Fibroblast of skin of left biceps (primary cell): ENCODE data around the gene ZNF74.
A peak's percentile ranks its signal among the peaks of the same experiment; 100 is the strongest.
"Not testable (repeated sequence)": the region's sequence is repeated elsewhere in the genome, so short reads cannot be mapped to it uniquely, and the experiment has no call there.

Experiments
- DNase-seq, 2 experiments: peaks; one replicate each; pipeline ENCODE4 v3.0.0-alpha.2; 2013; ENCODE audit warnings: low read depth in 2 of 2

ZNF74 gene

GRCh38 chr22:20400606-20401375 is 6.8 kb downstream of the ZNF74 start:
- DNase-seq: no peak

GRCh38 chr22:20401376-20402014 is 7.5 kb downstream of the ZNF74 start:
- no peak for DNase-seq

DNA sequence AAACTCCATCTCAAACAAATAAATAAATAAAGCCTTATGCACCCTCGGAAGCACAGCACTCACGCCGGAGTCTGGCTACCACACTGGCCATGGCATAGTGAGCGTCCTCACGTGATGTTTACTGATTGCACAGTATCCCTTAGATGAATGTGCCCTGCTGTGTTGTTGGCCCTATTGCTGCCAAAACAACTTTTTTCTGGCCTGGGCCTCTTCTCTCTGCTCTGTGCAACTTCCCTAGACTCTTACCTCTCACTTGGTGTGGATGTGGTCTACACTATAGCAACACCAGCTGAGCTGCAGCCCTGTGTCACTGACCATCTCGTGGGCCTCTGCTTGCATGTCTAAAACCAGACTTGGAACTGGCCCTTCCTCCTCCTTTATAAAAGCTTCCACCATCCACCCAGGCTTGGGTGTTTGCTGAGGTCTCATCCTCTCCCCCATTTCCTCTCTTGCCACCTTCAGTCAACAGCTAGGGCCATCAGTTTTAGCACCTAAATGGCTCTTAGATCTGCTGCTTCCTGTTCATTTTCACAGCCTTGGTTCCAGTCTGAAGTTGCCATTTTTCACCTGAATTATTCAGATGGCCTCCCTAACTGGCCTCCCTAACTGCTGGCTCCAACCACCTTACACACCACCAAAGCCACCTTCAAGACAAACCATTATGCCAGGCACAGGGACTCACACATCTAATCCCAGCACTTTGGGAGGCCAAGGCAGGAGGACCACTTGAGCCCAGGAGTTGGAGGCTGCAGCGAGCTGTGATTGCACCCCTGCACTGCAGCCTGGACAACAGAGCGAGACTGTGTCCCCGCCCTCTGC is 9.2 kb downstream of the ZNF74 start:
- no peak for DNase-seq

- no peak for DNase-seq
Measured at GRCh38 chr22:20403779-20404140, 9.8 kb downstream of the ZNF74 start.

- no peak for DNase-seq
Measured at GRCh38 chr22:20404881-20405280, 10.9 kb downstream of the ZNF74 start.

DNA sequence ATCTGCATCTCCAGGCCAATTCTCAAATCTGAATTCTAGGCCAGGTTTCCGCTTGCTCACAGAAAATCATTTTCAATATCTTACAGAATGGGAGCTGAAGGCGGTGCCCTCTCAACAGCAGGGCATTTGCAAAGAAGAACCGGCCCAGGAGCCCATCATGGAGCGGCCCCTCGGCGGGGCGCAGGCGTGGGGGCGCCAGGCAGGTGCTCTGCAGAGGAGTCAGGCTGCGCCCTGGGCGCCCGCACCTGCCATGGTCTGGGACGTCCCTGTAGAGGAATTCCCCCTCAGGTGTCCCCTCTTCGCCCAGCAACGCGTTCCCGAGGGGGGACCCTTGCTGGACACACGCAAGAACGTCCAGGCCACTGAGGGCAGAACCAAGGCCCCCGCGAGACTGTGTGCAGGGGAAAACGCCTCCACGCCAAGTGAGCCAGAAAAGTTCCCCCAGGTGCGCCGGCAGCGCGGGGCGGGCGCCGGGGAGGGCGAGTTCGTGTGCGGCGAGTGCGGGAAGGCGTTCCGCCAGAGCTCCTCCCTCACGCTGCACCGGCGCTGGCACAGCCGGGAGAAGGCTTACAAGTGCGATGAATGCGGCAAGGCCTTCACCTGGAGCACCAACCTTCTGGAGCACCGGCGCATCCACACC is 11.5 kb downstream of the ZNF74 start:
- DNase-seq: no peak

DNA sequence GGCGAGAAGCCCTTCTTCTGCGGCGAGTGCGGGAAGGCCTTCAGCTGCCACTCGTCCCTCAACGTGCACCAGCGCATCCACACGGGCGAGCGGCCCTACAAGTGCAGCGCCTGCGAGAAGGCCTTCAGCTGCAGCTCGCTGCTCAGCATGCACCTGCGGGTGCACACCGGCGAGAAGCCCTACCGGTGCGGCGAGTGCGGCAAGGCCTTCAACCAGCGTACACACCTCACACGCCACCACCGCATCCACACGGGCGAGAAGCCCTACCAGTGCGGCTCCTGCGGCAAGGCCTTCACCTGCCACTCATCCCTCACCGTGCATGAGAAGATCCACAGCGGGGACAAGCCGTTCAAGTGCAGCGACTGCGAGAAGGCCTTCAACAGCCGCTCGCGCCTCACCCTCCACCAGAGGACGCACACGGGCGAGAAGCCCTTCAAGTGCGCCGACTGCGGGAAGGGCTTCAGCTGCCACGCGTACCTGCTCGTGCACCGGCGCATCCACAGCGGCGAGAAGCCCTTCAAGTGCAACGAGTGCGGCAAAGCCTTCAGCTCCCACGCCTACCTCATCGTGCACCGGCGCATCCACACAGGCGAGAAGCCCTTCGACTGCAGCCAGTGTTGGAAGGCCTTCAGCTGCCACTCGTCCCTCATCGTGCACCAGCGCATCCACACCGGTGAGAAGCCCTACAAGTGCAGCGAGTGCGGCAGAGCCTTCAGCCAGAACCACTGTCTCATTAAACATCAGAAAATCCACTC is 12.2 kb downstream of the ZNF74 start:
- DNase-seq: no peak

DNA sequence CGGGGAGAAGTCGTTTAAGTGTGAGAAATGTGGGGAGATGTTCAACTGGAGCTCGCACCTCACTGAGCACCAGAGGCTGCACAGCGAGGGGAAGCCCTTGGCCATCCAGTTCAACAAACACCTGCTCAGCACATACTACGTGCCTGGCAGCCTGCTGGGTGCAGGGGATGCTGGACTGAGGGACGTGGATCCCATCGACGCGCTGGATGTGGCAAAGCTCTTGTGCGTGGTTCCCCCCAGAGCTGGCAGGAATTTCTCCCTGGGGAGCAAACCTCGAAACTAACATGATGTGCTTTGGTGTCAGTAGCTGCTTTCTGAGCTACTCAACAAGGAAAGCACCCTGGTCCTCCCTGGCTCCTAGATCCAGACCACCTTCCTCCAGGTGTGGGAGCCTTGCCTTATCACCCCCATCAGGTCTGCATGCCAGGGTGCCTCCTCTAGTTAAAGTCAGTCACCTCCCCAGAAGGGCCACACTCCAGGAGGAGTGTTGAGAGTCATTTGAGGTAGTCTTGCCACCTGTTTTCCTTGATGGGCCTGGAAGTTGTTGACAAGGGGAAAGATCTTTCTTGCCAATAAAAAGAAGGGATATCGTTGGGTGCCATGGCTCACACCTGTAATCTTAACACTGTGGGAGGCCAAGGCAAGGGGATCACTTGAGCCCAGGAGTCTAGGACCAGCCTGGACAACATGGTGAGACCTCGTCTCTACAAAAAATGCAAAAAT is 12.9 kb downstream of the ZNF74 start:
- no peak for DNase-seq

DNA sequence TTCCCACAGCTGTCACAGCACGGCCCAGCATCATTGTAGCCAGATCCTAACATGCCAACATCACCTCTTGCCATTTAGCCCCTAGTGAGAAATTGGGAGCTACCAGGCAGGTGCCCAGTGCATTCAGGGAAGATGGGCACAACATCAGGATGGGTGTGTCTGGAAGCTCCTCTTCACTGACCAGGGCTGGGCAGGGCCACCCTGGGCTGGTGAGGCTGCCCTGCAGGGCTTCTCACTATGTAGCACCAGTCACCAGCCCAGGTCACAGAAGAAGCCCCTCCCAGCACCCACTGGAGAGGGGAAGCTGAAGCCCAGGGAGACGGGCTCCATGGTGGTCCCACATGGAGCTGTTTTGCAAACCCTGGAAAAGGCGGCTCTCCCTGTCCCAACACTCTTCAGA is 13.9 kb downstream of the ZNF74 start:
- no peak for DNase-seq

DNA sequence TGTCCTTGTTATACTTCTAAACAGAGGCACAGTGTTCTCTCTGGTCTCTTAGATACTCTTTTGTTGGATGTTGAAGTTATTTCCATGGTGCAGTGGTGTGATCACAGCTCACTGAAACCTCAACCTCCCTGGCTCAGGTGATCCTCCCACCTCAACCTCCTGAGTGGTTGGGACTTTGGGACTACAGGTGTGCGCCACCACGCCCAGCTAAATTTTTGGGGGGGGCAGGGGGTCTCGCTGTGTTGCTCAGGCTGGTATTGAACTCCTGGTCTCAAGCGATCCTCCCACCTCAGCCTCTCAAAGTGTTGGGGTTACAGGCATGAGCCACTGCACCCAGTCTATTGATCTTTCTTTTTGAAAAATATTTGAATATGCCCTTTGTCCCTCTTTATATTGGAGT is 14.9 kb downstream of the ZNF74 start:
- DNase-seq: no peak

- not testable (repeated sequence) for DNase-seq
Measured at GRCh38 chr22:20409385-20409784, 15.4 kb downstream of the ZNF74 start.

DNA sequence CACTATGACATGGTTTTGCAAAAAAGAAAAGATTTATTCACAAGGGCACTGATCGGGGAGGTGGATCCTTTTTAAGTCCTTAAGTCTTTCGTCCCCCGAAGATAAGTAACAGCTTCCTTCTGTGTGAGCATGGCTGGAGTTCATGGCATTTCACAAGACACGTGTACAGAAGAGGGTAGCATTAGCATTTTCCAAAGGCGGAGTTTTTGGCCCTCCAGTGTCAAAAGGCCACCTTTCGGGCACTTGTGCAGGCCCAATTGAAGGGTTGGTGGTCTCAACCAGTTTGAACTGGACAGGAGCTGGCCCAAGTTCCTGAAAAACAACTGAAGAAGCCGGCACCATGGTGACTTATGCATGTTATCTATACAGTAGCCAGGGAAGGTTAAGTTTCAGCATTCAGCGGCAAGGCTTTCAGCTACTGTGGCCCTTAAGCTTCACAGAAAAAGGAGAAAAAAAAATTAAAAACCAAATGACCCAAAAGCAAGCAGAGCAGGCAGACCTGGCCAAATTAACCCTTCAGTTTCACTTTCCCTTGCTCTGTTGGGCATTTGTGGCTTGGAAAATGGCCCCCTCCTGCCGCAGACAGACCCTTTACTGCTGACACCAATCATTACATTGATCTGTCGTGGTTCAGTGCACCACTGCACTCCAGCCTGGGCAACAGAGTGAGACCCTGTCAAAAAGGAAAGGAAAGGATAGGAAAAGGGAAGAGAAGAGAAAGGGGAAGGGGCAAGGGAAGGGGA is 18.7 kb downstream of the ZNF74 start:
- DNase-seq: no peak

DNA sequence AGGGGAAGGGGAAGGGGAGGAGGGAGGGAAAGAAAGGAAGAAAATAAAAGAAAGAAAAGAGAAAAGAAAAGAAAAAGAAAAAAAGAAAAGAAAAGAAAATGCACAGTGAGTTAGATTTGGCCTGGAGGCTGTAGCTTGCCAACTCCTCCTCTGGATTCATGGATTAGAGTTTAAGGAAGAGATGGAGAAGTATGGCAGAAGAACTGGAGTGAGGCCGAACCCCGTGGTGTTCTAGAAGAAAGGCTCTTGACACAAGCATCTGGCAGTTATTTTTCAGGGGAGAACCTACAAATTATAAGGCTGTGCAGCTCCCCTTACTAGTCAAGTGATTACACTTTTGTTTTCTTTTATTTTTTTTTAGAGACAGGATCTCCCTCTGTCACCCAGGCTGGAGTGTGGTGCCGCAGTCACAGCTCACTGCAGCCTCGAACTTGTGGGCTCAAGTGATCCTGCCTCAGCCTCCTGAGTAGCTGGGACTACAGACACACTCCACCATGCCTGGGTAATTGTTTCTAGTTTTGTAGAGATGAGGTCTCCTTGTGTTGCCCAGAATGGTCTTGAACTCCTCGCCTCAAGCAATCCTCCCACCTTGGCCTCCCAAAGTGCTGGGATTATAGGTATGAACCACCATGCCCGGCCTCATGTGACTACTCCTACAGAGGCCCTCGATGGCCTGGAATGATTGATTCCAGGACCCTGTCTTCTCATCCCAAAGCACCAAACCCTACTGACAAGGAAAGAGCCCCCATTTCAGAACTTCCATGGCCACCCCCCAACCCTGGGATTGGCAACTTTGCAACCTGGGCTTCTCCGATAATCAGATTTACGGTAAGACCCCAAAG is 19.5 kb downstream of the ZNF74 start:
- no peak for DNase-seq

- DNase-seq: no peak
Measured at GRCh38 chr22:20414059-20414440, 20.1 kb downstream of the ZNF74 start.

GRCh38 chr22:20414450-20414849 is 20.5 kb downstream of the ZNF74 start:
- DNase-seq: no peak

DNA sequence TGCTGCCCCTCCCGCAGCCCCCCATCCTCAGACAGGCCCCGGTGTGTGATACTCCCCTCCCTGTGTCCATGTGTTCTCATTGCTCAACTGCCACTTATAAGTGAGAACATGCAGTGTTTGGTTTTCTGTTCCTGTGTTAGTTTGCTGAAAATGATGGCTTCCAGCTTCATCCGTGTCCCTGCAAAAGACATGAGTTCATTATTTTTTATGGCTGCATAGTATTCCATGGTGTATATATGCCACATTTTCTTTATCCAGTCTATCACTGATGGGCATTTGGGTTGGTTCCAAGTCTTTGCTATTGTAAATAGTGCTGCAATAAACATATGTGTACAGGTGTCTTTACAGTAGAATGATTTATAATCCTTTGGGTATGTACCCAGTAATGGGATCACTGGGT is 21.3 kb downstream of the ZNF74 start:
- not testable (repeated sequence) for DNase-seq

DNA sequence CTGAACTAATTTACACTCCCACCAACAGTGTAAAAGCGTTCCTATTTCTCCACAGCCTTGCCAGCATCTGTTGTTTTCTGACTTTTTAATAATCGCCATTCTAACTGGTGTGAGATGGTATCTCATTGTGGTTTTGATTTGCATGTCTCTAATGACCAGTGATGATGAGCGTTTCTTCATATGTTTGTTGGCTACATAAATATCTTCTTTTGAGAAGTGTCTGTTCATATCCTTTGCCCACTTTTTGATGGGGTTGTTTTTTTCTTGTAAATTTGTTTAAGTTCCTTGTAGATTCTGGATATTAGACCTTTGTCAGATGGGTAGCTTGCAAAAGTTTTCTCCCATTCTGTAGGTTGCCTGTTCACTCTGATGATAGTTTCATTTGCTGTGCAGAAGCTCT is 21.7 kb downstream of the ZNF74 start:
- DNase-seq: not testable (repeated sequence)

- DNase-seq: peak; percentile 42 to 59
Measured at GRCh38 chr22:20418211-20418788, 24.3 kb downstream of the ZNF74 start.

- DNase-seq: no peak
Measured at GRCh38 chr22:20419664-20419951, 25.7 kb downstream of the ZNF74 start.
